GM18505 (cell line): Measurements from ENCODE around the gene THBS4.

ENCODE experiments used
- ATAC-seq: cut with Tn5 transposase; IDR thresholded peaks from one replicate; pipeline ENCODE4 v1.9.1; 2021; ENCODE audit not compliant: unreplicated experiment
- POLR2A ChIP-seq: IDR thresholded peaks from 4 replicates; pipeline ENCODE4 v1.6.1; 2011; ENCODE audit warnings: borderline replicate concordance; ENCODE audit not compliant: insufficient read depth, insufficient read length; ENCODE audit errors: extremely low read depth

The THBS4 gene

GRCh38 chr5:80035839-80036238 is 691 bp downstream of the THBS4 start:
- ATAC-seq = no peak

DNA sequence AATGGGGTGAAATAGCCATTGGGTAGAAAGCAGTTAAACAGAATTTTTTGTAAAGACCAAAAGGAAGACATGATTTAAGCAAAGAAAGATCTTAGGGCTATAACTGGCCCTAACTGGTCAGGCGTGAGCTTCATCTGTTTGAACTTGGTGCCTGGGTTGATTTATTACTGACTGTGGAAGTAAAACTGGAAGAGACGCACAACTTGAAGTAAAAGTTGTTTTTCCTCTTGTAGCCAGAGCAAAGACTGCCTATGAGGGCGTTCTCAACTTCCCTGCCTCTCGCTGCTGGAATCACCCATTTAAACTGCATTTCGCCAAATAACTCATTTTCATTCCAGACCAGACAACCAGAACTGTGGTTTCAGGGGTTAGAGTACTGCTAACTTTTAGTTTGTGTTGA is 1.5 kb downstream of the THBS4 start:
- no peak for TF ChIP-seq POLR2A
- no peak for ATAC-seq

More at GRCh38 chr5:80035839-80036238, 691 bp downstream of the THBS4 start:
- no peak for TF ChIP-seq POLR2A

DNA sequence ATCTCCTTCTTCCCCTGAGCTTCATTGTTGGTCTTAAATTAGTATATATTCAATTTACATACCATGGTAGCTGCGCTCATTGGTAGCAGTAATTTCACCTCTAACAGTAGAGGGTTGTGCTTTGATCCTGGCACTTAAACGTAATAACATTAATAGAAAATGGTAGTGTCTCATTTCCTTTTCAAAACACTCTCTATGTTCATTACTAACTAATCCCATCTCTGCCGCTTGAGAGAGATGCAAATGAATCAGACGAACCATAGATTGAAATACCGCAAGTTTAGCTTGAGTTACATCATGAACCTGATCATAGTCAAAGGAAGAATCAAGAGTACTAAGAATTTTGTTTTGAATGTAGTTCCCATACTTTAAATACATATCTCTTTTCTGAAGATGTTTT is 2.2 kb downstream of the THBS4 start:
- TF ChIP-seq POLR2A = no peak
- no peak for ATAC-seq

- no peak for TF ChIP-seq POLR2A
- no peak for ATAC-seq
Observed at GRCh38 chr5:80039650-80040049, 4.5 kb downstream of the THBS4 start.

- no peak for ATAC-seq
Observed at GRCh38 chr5:80041527-80041926, 6.4 kb downstream of the THBS4 start.

GRCh38 chr5:80042330-80042729 is 7.2 kb downstream of the THBS4 start:
- no peak for TF ChIP-seq POLR2A
- no peak for ATAC-seq

More at GRCh38 chr5:80041527-80041926, 6.4 kb downstream of the THBS4 start:
- TF ChIP-seq POLR2A = no peak

DNA sequence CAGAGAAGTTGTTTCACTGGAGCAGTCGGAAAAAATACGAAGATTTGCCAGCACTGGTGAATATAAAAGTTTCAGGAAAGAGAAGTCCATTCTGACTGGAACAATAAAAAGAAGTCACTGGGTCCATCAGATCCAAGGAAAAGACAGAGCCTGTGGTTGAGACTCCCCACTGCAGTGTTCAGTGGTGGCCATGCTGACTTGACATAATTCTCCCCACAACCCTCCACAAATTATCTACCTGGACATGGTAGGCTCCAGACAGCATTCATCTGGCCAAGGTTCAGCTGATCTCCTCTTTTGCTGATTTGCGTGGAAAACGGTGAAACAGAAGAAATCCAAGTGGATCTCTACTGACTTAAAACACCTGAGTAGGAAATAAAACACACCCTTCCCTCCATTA is 8.0 kb downstream of the THBS4 start:
- no peak for TF ChIP-seq POLR2A
- ATAC-seq = no peak

GRCh38 chr5:80048084-80048780 is 13.1 kb downstream of the THBS4 start:
- no peak for ATAC-seq
- no peak for TF ChIP-seq POLR2A

- ATAC-seq = no peak
Observed at GRCh38 chr5:80052464-80052863, 17.3 kb downstream of the THBS4 start.

GRCh38 chr5:80054682-80055081 is 19.5 kb downstream of the THBS4 start:
- no peak for ATAC-seq
- TF ChIP-seq POLR2A = no peak

More at GRCh38 chr5:80052464-80052863, 17.3 kb downstream of the THBS4 start:
- TF ChIP-seq POLR2A = no peak

DNA sequence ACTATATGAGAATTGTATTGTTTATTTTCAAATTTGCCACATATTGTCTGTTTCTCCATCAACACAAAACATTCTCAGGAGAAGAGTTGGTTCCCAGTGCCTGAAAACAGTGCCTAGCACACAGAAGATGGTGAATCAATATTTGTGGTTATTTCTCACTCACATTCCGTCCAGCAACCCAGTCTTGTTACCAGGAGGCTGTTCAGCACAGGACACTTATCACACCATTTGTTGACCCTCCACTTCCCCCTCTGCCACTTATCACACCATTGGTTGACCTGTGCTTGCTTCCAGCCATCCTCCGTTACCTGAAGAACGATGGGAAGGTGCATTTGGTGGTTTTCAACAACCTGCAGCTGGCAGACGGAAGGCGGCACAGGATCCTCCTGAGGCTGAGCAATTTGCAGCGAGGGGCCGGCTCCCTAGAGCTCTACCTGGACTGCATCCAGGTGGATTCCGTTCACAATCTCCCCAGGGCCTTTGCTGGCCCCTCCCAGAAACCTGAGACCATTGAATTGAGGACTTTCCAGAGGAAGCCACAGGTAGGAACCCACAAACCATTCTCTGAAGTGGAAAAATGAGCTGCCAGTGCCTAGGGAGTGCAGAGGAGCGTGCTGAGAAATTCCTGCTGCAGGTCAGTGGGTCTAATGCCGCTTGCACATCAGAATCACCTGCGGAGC is 20.5 kb downstream of the THBS4 start:
- no peak for ATAC-seq
- TF ChIP-seq POLR2A = no peak

GRCh38 chr5:80057099-80057498 is 22.0 kb downstream of the THBS4 start:
- TF ChIP-seq POLR2A = no peak
- ATAC-seq = no peak

DNA sequence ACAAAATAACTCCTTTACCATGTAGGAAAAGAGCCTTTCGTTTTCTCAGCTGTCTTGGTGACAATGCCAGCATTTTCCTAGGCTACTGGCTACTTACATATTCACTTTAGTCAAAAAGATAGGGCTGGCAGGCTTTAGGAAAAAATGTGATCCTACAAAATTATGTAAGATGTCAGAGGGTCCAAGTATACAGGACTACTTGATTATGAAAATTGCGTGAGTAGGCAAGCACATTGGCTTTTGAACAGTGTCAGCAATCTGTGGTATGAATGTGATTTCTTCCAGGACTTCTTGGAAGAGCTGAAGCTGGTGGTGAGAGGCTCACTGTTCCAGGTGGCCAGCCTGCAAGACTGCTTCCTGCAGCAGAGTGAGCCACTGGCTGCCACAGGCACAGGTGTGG is 22.8 kb downstream of the THBS4 start:
- no peak for ATAC-seq
- no peak for TF ChIP-seq POLR2A

DNA sequence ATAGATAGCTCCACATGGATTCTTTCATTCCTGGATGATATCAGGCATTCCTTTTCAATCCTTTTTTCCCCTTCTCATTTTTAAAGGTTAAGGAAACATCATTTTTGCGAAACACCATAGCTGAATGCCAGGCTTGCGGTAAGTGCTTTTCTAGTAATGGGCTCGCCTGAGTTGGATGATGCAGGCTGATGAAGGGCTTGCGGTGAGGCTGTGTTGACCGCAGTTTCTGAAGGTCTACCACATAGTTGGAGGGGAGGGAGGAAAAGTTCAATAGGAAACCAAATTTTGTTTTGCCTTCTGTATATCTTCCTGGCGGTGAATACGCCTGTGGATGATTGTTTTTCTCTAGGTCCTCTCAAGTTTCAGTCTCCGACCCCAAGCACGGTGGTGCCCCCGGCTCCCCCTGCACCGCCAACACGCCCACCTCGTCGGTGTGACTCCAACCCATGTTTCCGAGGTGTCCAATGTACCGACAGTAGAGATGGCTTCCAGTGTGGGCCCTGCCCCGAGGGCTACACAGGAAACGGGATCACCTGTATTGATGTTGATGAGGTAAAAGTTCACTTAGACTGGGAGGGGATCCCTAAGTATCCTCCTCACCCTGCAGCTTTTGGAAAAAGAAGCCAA is 24.3 kb downstream of the THBS4 start:
- ATAC-seq = no peak
- no peak for TF ChIP-seq POLR2A

GRCh38 chr5:80060966-80061365 is 25.8 kb downstream of the THBS4 start:
- no peak for TF ChIP-seq POLR2A
- no peak for ATAC-seq

DNA sequence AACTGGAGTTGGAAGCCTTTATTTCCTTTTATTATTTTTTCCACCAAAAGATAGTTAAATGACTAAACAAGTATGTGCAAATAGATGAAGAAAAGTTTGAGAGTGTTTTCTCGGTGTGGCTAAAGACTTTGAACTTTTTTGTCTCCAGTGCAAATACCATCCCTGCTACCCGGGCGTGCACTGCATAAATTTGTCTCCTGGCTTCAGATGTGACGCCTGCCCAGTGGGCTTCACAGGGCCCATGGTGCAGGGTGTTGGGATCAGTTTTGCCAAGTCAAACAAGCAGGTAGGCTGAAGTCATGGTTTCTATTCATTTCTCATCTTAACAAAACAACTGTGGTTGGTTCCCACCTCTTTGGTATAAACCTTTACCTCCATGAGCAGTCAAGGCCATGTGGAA is 26.4 kb downstream of the THBS4 start:
- no peak for TF ChIP-seq POLR2A
- no peak for ATAC-seq
